ENCODE data around the gene AP1S2. TPM values are rescaled to one million over a fixed set of nuclear protein-coding genes. Genes with fewer than 3 reads are reported as not detected.
A peak's percentile ranks its signal among the peaks of the same experiment; 100 is the strongest.

Gene AP1S2
- total and polyA plus RNA-seq, 9 of the 15 experiments (the other 6 are each of a cell fraction or from before 2014, with no cell fraction given), result 11.1 to 64.2 (median 25.8) TPM

DNA sequence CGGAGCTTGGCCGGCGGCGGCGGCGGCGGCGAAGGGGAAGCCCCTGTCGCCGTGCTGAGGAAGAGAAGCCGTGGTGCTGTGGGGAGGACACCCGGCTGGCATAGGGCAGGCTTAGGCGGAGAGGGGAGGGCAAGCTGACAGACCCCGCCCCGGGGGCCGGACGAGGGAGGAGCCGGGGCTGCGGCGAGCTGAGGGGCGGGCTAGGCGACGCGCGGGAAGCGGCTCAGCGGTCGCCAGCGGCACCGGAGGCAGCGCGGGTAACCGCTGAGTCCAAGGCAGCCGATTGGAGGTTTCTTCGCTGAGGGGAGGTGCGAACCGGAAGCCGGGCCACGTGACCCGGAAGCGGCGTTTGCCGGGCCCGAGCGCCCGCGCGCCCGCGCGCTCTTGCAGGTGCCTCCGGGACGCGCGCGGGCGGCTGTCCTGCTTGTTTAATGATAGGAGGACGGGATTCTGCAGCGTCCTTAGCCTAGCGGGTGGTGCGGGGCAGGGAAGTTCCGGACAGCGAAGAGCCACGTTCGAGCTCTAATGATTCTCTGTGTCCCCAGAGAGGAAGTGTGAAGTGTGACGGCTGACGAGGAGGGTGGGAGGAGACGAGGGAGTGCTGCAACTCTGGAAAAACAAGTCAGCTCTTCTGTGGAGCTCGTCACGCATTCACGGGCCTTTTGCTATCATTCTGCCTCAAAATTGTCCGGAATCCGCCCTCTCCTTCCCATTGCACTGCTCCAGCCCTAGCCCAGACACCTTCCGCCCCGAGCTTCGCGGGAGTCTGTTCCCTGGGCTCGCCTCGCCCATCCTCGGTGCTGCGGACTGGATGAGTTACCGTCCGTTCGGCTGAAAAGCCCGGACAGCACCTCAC, at the start of gene AP1S2 (continued):
- TF ChIP-seq, protein P1, sequence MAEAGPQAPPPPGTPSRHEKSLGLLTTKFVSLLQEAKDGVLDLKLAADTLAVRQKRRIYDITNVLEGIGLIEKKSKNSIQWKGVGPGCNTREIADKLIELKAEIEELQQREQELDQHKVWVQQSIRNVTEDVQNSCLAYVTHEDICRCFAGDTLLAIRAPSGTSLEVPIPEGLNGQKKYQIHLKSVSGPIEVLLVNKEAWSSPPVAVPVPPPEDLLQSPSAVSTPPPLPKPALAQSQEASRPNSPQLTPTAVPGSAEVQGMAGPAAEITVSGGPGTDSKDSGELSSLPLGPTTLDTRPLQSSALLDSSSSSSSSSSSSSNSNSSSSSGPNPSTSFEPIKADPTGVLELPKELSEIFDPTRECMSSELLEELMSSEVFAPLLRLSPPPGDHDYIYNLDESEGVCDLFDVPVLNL (CRISPR knock-in tag; IDR thresholded peaks at IDR 0.05; ENCODE audit: low read depth), result no peak
- TF ChIP-seq FOXK1 (CRISPR knock-in tag; IDR thresholded peaks at IDR 0.05; ENCODE audit: borderline replicate concordance), result no peak
- peak; percentile 29; the same call in 1 of the 2 replicates for TF ChIP-seq POLR2H (tag; IDR thresholded peaks at IDR 0.05; ENCODE audit: low read depth)
- TF ChIP-seq NR2C1 (IDR thresholded peaks at IDR 0.05), result no peak
- no peak for TF ChIP-seq NR2C1 (tag; IDR thresholded peaks at IDR 0.05)
- no peak for TF ChIP-seq CHD4 (IDR thresholded peaks at IDR 0.05; ENCODE audit: insufficient read depth, insufficient replicate concordance, low read depth, low read length, poor library complexity, severe bottlenecking)
- no peak for TF ChIP-seq PTRF (tag; IDR thresholded peaks at IDR 0.05)
- TF ChIP-seq KAT2B (IDR thresholded peaks at IDR 0.05; ENCODE audit: low read depth, low read length), result no peak
- TF ChIP-seq, protein P2, sequence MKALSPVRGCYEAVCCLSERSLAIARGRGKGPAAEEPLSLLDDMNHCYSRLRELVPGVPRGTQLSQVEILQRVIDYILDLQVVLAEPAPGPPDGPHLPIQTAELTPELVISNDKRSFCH (CRISPR knock-in tag; IDR thresholded peaks at IDR 0.05), result no peak
- TF ChIP-seq, protein P2 (tag; IDR thresholded peaks at IDR 0.05), result no peak; the same call in 1 of the 2 replicates
- TF ChIP-seq, protein P3, sequence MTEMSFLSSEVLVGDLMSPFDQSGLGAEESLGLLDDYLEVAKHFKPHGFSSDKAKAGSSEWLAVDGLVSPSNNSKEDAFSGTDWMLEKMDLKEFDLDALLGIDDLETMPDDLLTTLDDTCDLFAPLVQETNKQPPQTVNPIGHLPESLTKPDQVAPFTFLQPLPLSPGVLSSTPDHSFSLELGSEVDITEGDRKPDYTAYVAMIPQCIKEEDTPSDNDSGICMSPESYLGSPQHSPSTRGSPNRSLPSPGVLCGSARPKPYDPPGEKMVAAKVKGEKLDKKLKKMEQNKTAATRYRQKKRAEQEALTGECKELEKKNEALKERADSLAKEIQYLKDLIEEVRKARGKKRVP (CRISPR knock-in tag; IDR thresholded peaks at IDR 0.05), result no peak
- no peak for TF ChIP-seq NFYB (IDR thresholded peaks at IDR 0.05; ENCODE audit: extremely low read depth, insufficient read length)
- TF ChIP-seq, protein P4, sequence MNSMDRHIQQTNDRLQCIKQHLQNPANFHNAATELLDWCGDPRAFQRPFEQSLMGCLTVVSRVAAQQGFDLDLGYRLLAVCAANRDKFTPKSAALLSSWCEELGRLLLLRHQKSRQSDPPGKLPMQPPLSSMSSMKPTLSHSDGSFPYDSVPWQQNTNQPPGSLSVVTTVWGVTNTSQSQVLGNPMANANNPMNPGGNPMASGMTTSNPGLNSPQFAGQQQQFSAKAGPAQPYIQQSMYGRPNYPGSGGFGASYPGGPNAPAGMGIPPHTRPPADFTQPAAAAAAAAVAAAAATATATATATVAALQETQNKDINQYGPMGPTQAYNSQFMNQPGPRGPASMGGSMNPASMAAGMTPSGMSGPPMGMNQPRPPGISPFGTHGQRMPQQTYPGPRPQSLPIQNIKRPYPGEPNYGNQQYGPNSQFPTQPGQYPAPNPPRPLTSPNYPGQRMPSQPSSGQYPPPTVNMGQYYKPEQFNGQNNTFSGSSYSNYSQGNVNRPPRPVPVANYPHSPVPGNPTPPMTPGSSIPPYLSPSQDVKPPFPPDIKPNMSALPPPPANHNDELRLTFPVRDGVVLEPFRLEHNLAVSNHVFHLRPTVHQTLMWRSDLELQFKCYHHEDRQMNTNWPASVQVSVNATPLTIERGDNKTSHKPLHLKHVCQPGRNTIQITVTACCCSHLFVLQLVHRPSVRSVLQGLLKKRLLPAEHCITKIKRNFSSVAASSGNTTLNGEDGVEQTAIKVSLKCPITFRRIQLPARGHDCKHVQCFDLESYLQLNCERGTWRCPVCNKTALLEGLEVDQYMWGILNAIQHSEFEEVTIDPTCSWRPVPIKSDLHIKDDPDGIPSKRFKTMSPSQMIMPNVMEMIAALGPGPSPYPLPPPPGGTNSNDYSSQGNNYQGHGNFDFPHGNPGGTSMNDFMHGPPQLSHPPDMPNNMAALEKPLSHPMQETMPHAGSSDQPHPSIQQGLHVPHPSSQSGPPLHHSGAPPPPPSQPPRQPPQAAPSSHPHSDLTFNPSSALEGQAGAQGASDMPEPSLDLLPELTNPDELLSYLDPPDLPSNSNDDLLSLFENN (IDR thresholded peaks at IDR 0.05; ENCODE audit: low read depth in 2 of 2, low read length in 2 of 2), result no peak
- TF ChIP-seq, protein P5, sequence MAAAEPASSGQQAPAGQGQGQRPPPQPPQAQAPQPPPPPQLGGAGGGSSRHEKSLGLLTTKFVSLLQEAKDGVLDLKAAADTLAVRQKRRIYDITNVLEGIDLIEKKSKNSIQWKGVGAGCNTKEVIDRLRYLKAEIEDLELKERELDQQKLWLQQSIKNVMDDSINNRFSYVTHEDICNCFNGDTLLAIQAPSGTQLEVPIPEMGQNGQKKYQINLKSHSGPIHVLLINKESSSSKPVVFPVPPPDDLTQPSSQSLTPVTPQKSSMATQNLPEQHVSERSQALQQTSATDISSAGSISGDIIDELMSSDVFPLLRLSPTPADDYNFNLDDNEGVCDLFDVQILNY (CRISPR knock-in tag; IDR thresholded peaks at IDR 0.05), result no peak
- TF ChIP-seq, protein P6, sequence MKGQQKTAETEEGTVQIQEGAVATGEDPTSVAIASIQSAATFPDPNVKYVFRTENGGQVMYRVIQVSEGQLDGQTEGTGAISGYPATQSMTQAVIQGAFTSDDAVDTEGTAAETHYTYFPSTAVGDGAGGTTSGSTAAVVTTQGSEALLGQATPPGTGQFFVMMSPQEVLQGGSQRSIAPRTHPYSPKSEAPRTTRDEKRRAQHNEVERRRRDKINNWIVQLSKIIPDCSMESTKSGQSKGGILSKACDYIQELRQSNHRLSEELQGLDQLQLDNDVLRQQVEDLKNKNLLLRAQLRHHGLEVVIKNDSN (CRISPR knock-in tag; IDR thresholded peaks at IDR 0.05), result peak; percentile 92
- TF ChIP-seq ZNF780A (CRISPR knock-in tag; IDR thresholded peaks at IDR 0.05), result no peak
- TF ChIP-seq GATAD2A (IDR thresholded peaks at IDR 0.05), result no peak
- peak; percentile 64; the same call in 1 of the 2 replicates for TF ChIP-seq SUPT5H (IDR thresholded peaks at IDR 0.05)
- no peak; a peak in 2 of 4 replicates for TF ChIP-seq HDAC1 (IDR thresholded peaks at IDR 0.05)
